ENCODE results near the gene PLXNA4. TPM values are rescaled to one million over a fixed set of nuclear protein-coding genes. Genes with fewer than 3 reads are reported as not detected.
A peak's percentile ranks its signal among the peaks of the same experiment; 100 is the strongest.

PLXNA4 gene
- total and polyA plus RNA-seq, 2 experiments from 2014 or later: 1.9 to 4.8 TPM

DNA sequence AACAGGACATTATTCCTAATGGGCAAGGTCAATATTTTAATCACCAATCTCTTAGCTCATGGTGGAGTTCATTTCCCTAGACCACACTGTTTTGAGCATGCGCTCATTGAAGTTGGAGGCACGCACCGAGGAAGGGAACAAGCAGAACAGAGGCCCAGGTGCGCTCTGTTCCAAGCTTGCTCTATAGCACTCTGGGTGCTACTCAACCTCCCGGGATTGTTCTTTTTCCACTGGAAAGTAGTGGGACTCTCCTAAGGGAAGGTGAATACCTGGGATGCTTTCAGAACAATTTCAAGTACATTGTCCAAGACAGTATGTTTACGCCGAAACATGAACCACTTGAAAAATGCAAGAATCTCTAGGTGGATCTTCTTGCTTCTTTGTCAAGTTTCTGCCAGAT lies 16.2 kb downstream of the PLXNA4 start:
- no peak overlapping the region for H3K4me3 ChIP-seq
- no peak overlapping the region for H2AFZ ChIP-seq
- H3K4me2 ChIP-seq: no peak overlapping the region
- no peaks in the 10 kb centered on the region for H3K9me2 ChIP-seq (replicated peaks; ENCODE audit: insufficient read depth)
- no peaks in the 10 kb centered on the region for H3K4me1 ChIP-seq (ENCODE audit: insufficient read depth)
- H3K36me3 ChIP-seq (replicated peaks; ENCODE audit: insufficient read depth, low read depth): no peaks in the 10 kb centered on the region
- H3K27ac ChIP-seq: no peak overlapping the region
- no peaks in the 10 kb centered on the region for H3K9me3 ChIP-seq (ENCODE audit: low read depth)
- no peaks in the 10 kb centered on the region for H4K20me1 ChIP-seq (ENCODE audit: insufficient read depth, poor library complexity, severe bottlenecking)
- no peak for DNase-seq (ENCODE audit: low spot score)
- H3K79me2 ChIP-seq: no peaks in the 10 kb centered on the region
- 96% methylated on average over 7 of the region's 7 CpGs for WGBS (ENCODE audit: low lambda C conversion rate, missing lambda C conversion rate)
- H3K27me3 ChIP-seq: peaks cover 27% of the 10 kb centered on the region
- TF ChIP-seq, protein P1, sequence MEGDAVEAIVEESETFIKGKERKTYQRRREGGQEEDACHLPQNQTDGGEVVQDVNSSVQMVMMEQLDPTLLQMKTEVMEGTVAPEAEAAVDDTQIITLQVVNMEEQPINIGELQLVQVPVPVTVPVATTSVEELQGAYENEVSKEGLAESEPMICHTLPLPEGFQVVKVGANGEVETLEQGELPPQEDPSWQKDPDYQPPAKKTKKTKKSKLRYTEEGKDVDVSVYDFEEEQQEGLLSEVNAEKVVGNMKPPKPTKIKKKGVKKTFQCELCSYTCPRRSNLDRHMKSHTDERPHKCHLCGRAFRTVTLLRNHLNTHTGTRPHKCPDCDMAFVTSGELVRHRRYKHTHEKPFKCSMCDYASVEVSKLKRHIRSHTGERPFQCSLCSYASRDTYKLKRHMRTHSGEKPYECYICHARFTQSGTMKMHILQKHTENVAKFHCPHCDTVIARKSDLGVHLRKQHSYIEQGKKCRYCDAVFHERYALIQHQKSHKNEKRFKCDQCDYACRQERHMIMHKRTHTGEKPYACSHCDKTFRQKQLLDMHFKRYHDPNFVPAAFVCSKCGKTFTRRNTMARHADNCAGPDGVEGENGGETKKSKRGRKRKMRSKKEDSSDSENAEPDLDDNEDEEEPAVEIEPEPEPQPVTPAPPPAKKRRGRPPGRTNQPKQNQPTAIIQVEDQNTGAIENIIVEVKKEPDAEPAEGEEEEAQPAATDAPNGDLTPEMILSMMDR (IDR thresholded peaks at IDR 0.05; ENCODE audit: poor library complexity): no peak
- no peak for TF ChIP-seq EZH2 (IDR thresholded peaks at IDR 0.05; ENCODE audit: borderline replicate concordance)
- TF ChIP-seq EZH2phosphoT487 (IDR thresholded peaks at IDR 0.05; ENCODE audit: low read depth, severe bottlenecking, unreplicated experiment): no peak

DNA sequence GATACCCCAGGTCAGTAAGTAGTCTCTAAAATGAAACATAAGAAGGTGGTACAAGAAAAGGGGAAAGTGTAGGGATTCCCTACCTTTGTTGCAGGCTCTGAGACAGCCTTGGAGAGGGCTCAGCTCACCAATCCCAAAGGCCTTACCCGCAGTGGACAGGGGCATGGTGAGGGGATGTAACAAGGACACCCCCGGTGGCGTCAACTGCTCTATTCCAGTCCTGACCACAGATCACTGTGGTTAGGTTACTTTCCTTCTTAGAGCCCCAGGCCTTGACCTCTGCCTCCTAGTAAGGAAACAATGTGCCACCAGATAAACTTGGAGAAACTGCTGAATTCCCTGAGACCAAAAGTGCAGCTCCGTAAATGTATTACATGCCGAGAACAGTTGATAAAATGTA lies 17.5 kb downstream of the PLXNA4 start:
- no peak overlapping the region for H2AFZ ChIP-seq
- no peak for DNase-seq (ENCODE audit: low spot score)
- no peaks in the 10 kb centered on the region for H3K9me3 ChIP-seq (ENCODE audit: low read depth)
- H3K9me2 ChIP-seq (replicated peaks; ENCODE audit: insufficient read depth): no peaks in the 10 kb centered on the region
- no peak overlapping the region for H3K4me2 ChIP-seq
- TF ChIP-seq, protein P1 (IDR thresholded peaks at IDR 0.05; ENCODE audit: poor library complexity): no peak
- TF ChIP-seq EZH2 (IDR thresholded peaks at IDR 0.05; ENCODE audit: borderline replicate concordance): no peak
- TF ChIP-seq EZH2phosphoT487 (IDR thresholded peaks at IDR 0.05; ENCODE audit: low read depth, severe bottlenecking, unreplicated experiment): no peak
- no peak overlapping the region for H3K4me3 ChIP-seq
- no peak overlapping the region for H3K27ac ChIP-seq
- no peaks in the 10 kb centered on the region for H3K36me3 ChIP-seq (replicated peaks; ENCODE audit: insufficient read depth, low read depth)
- H3K4me1 ChIP-seq (ENCODE audit: insufficient read depth): no peaks in the 10 kb centered on the region
- H4K20me1 ChIP-seq (ENCODE audit: insufficient read depth, poor library complexity, severe bottlenecking): no peaks in the 10 kb centered on the region
- H3K79me2 ChIP-seq: no peaks in the 10 kb centered on the region
- H3K27me3 ChIP-seq: peaks cover 16% of the 10 kb centered on the region
- WGBS (ENCODE audit: low lambda C conversion rate, missing lambda C conversion rate): 65% methylated on average over 5 of the region's 5 CpGs

DNA sequence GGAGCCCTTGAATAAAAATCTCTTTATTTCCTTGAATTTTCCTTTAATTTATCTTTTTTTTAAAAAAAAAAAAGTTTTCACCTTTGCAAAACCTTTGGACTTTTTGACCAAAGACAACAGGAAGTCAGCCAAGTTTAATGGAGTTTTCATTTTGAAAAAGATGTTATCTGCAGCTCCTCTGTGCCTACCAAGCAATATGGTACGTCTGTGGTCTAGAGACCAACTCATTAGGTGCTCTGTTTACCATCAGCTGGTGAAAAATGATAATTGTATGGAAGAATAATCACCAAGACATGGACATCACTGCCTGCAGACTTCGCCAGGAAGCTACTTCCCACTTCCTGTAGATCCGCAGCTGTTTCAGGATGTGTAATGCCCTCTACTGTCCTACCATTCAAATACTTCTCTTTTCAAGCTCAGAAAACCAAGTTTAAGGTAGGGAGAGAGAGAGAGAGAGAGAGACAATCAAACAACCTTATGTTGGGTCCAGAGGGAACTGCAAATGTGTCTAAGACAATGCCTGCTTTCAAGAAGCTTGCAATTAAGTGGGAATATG lies 18.7 kb downstream of the PLXNA4 start:
- TF ChIP-seq, protein P1 (IDR thresholded peaks at IDR 0.05; ENCODE audit: poor library complexity): peak; percentile 36
- no peak for TF ChIP-seq EZH2 (IDR thresholded peaks at IDR 0.05; ENCODE audit: borderline replicate concordance)
- DNase-seq (ENCODE audit: low spot score): peak; percentile 13
- H3K27me3 ChIP-seq: peaks cover 16% of the 10 kb centered on the region
- H3K9me3 ChIP-seq (ENCODE audit: low read depth): no peaks in the 10 kb centered on the region
- no peak overlapping the region for H2AFZ ChIP-seq
- no peak overlapping the region for H3K27ac ChIP-seq
- H3K36me3 ChIP-seq (replicated peaks; ENCODE audit: insufficient read depth, low read depth): no peaks in the 10 kb centered on the region
- H3K4me2 ChIP-seq: no peak overlapping the region
- no peaks in the 10 kb centered on the region for H3K4me1 ChIP-seq (ENCODE audit: insufficient read depth)
- H3K4me3 ChIP-seq: no peak overlapping the region
- no peaks in the 10 kb centered on the region for H4K20me1 ChIP-seq (ENCODE audit: insufficient read depth, poor library complexity, severe bottlenecking)
- WGBS (ENCODE audit: low lambda C conversion rate, missing lambda C conversion rate): 59% methylated on average over 3 of the region's 3 CpGs
- no peaks in the 10 kb centered on the region for H3K9me2 ChIP-seq (replicated peaks; ENCODE audit: insufficient read depth)
- no peaks in the 10 kb centered on the region for H3K79me2 ChIP-seq

DNA sequence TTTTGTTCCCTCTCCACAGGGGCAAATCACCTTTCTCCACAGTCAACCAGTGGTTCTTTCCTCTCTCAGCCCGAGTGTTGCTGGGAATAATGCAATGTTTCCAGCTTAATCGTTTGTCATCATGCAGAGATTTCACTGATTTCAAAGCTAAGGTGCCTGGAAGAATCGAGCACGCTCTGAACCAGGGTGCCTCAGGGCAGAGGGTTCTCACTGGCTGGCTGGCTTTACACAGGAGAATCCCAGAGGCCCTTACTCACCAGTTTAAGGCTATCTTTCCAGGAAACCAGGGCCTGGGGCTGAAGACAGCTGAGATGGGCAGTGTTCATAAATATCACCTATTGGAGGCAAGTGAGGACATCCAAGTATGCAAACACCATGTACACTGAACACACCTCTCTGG lies 21.8 kb downstream of the PLXNA4 start:
- TF ChIP-seq EZH2phosphoT487 (IDR thresholded peaks at IDR 0.05; ENCODE audit: low read depth, severe bottlenecking, unreplicated experiment) (no peak), EZH2 (IDR thresholded peaks at IDR 0.05; ENCODE audit: borderline replicate concordance) (no peak)
- TF ChIP-seq, protein P1 (IDR thresholded peaks at IDR 0.05; ENCODE audit: poor library complexity): no peak
- H3K9me3 ChIP-seq (ENCODE audit: low read depth): no peaks in the 10 kb centered on the region
- H3K4me3 ChIP-seq: no peak overlapping the region
- no peak overlapping the region for H3K4me2 ChIP-seq
- no peak overlapping the region for H3K27ac ChIP-seq
- no peaks in the 10 kb centered on the region for H3K4me1 ChIP-seq (ENCODE audit: insufficient read depth)
- no peaks in the 10 kb centered on the region for H3K27me3 ChIP-seq
- H3K36me3 ChIP-seq (replicated peaks; ENCODE audit: insufficient read depth, low read depth): no peaks in the 10 kb centered on the region
- no peaks in the 10 kb centered on the region for H3K9me2 ChIP-seq (replicated peaks; ENCODE audit: insufficient read depth)
- no peaks in the 10 kb centered on the region for H3K79me2 ChIP-seq
- 64% methylated on average over 4 of the region's 4 CpGs for WGBS (ENCODE audit: low lambda C conversion rate, missing lambda C conversion rate)
- no peak for DNase-seq (ENCODE audit: low spot score)
- H2AFZ ChIP-seq: no peak overlapping the region
- no peaks in the 10 kb centered on the region for H4K20me1 ChIP-seq (ENCODE audit: insufficient read depth, poor library complexity, severe bottlenecking)

All from hepatocyte (in vitro differentiated cells).